Melanocyte of skin (primary cell): ENCODE results near the gene GOLGA8M. TPM values are rescaled to one million over a fixed set of nuclear protein-coding genes. Genes with fewer than 3 reads are reported as not detected.

Source experiments
- small RNA-seq, 2 donors: library from RNA; depleted of rRNA; stranded (forward); fragments of <200 nt; gene quantifications; one replicate each; pipeline ENCODE3, GENCODE V24; 2012
- total RNA-seq, 2 donors: library from RNA; depleted of rRNA; stranded (reverse); fragments of >200 nt; gene quantifications; 2 replicates each; pipeline ENCODE4 v1.2.3, GENCODE V29; 2012

The GOLGA8M gene, protein sequence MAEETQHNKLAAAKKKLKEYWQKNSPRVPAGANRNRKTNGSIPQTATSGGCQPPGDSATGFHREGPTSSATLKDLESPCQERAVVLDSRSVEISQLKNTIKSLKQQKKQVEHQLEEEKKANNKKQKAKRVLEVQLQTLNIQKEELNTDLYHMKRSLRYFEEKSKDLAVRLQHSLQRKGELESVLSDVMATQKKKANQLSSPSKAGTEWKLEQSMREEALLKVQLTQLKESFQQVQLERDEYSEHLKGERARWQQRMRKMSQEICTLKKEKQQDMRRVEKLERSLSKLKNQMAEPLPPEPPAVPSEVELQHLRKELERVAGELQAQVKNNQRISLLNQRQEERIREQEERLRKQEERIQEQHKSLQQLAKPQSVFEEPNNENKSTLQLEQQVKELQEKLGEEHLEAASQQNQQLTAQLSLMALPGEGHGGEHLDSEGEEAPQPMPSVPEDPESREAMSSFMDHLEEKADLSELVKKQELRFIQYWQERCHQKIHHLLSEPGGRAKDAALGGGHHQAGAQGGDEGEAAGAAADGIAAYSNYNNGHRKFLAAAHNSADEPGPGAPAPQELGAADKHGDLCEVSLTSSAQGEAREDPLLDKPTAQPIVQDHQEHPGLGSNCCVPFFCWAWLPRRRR
- total RNA-seq, result not detected

DNA sequence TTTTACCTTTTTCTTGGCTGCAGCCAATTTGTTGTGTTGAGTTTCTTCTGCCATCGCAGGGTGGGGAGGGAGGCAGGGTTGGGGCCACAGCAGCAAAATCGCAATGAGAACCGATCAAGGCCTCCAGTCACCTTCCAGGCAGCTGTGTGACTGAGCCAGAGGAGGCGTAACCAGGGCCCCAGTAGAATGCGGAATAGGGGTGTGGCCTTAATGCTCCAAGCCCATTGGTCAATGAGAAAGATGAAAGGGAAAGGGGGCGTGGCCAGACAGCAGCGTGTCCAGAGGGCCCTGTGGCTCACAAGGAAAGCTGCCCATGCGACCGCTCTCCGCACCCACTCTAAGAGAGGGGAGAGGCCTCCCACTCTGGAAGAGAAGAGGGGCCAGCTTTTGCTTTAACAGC is at the start of gene GOLGA8M:
GOLGA8M (minus strand) TSS at position 152 of the 400 bp plus-strand sequence; CDS start at position 54, 98 bp downstream.

Small RNAs within 50 kb of the gene (small RNA-seq; reads per million reads assigned to genes)
- 0 reads per million in 2 donors for gene RN7SL719P

Other genes starting within 250 kb of the GOLGA8M start
- not detected for gene GOLGA8G, start 179.4 kb downstream of the GOLGA8M start, total RNA-seq
- gene GOLGA6L25, start 158.9 kb downstream of the GOLGA8M start, total RNA-seq, result not detected
- gene GOLGA6L7, start 136.2 kb upstream of the GOLGA8M start, total RNA-seq, result not detected
- 10 to 100 TPM; 24.3 to 31.3 TPM for gene APBA2, start 173.6 kb upstream of the GOLGA8M start, total RNA-seq